ENCODE data around the gene YES1.

DNA sequence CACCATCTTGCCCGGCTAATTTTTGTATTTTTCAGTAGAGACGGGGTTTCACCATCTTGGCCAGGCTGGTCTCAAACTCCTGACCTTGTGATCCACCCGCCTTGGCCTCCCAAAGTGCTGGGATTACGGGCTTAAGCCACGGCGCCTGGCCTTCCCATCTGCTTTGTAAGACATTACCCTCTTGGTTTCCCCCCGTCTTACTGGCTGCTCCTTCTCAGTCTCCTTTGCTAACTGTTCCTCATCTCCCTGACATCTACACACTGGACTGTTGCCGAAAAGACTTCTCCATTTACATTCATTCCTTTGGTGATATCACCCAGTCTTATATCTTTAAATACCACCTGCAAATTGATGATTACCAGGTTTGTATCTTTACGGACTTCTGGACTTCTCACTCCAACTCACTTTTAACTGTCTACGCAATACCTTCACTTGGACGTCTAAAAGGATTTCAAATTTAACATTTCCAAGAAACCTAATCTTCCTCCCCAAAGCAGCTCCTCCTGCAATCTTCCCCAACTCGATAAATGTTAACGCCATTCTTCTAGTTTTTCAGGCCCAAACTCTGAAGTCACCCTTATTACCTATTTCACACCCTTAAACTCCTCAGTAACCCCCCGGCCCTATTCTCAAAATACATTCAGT lies 37.9 kb downstream of the YES1 start:
- TF ChIP-seq POLR2A (IDR thresholded peaks at IDR 0.05; ENCODE audit: low read length) (no peak), GATA1 (IDR thresholded peaks at IDR 0.05; ENCODE audit: low read depth, low read length) (no peak)

All from erythroblast (primary cell).